Adrenal gland (tissue), 5 donors: ENCODE data around the gene POLA2.

Experiments used
- CTCF ChIP-seq, 6 experiments: fragments of 450-650 bp in 4 of 6; fragments of 200-600 bp in 2 of 6; sonication (generic) in 1 of 6; IDR thresholded peaks; 1 replicate in 5 of 6; 2 replicates in 1 of 6; pipeline versions ENCODE4 v1.5.1 to v1.8.0; 2016 to 2021; ENCODE audit warnings: antibody characterized with exemption in 6 of 6, mild to moderate bottlenecking in 2 of 6, moderate library complexity in 1 of 6
- POLR2A ChIP-seq, 2 donors: fragments of 450-650 bp; IDR thresholded peaks; one replicate each; pipeline ENCODE4 v1.6.1; 2017; ENCODE audit warnings: antibody characterized with exemption in 2 of 2, mild to moderate bottlenecking in 2 of 2, moderate library complexity in 1 of 2
- donor health status: DM: no; HTN: no; CAD: no.

GRCh38 chr11:65260302-65260701 is 1.5 kb upstream of the POLA2 start:
- no peak for TF ChIP-seq CTCF (IDR thresholded peaks at IDR 0.05)
- no peak for TF ChIP-seq POLR2A (IDR thresholded peaks at IDR 0.05)
